SK-N-SH treated with all-trans-retinoic acid at 6 μM for 48 hours (cell line): ENCODE results near the gene SCML2.

Source experiments
- ATAC-seq: fragments of 200-7000 bp; cut with Tn5 transposase; 3 replicates; pipeline ENCODE4 v1.9.1; 2020; ENCODE audit warnings: mild to moderate bottlenecking, moderate library complexity
- CSDC2 ChIP-seq: fragments of 250-450 bp; sonication (Bioruptor Pico); IDR thresholded peaks from 2 replicates; pipeline ENCODE4 v1.5.0; 2020; ENCODE audit warnings: mild to moderate bottlenecking, moderate library complexity
- ESRRG ChIP-seq: fragments of 250-450 bp; sonication (Bioruptor Pico); IDR thresholded peaks from 2 replicates; pipeline ENCODE4 v1.6.1; 2021; ENCODE audit warnings: mild to moderate bottlenecking
- GLIS3 ChIP-seq: fragments of 250-450 bp; sonication (Bioruptor Pico); IDR thresholded peaks from 2 replicates; pipeline ENCODE4 v1.5.0; 2020; ENCODE audit warnings: mild to moderate bottlenecking, moderate library complexity
- ISL1 ChIP-seq: fragments of 250-450 bp; sonication (Bioruptor Pico); IDR thresholded peaks from 2 replicates; pipeline ENCODE4 v2.1.2; 2022; ENCODE audit warnings: mild to moderate bottlenecking, moderate library complexity
- OSR1 ChIP-seq: fragments of 250-450 bp; sonication (Bioruptor Pico); IDR thresholded peaks from 2 replicates; pipeline ENCODE4 v1.8.0; 2022; ENCODE audit warnings: moderate library complexity, mild to moderate bottlenecking, inconsistent platforms
- POU6F1 ChIP-seq: fragments of 250-450 bp; sonication (Bioruptor Pico); IDR thresholded peaks from 2 replicates; pipeline ENCODE4 v1.8.0; 2021; ENCODE audit warnings: low read depth, mild to moderate bottlenecking, moderate library complexity, borderline replicate concordance
- PPARA ChIP-seq: fragments of 250-450 bp; sonication (Bioruptor Pico); IDR thresholded peaks from 2 replicates; pipeline ENCODE4 v1.5.0; 2020; ENCODE audit warnings: mild to moderate bottlenecking, borderline replicate concordance
- RARB ChIP-seq: fragments of 250-450 bp; sonication (Bioruptor Pico); IDR thresholded peaks from 2 replicates; pipeline ENCODE4 v1.8.0; 2021; ENCODE audit warnings: mild to moderate bottlenecking, moderate library complexity
- SNAI2 ChIP-seq: fragments of 250-450 bp; sonication (Bioruptor Pico); IDR thresholded peaks from 2 replicates; pipeline ENCODE4 v1.5.0; 2020; ENCODE audit warnings: mild to moderate bottlenecking, moderate library complexity
- TCF4 ChIP-seq: fragments of 250-450 bp; sonication (Bioruptor Pico); IDR thresholded peaks from 2 replicates; pipeline ENCODE4 v1.8.0; 2021; ENCODE audit warnings: mild to moderate bottlenecking, moderate library complexity, borderline replicate concordance
- TOX ChIP-seq: fragments of 250-450 bp; sonication (Bioruptor Pico); IDR thresholded peaks from 2 replicates; pipeline ENCODE4 v1.8.0; 2021; ENCODE audit warnings: mild to moderate bottlenecking, moderate library complexity, borderline replicate concordance
- TSHZ2 ChIP-seq: fragments of 250-450 bp; sonication (Bioruptor Pico); IDR thresholded peaks from 2 replicates; pipeline ENCODE4 v1.5.0; 2020; ENCODE audit warnings: mild to moderate bottlenecking, moderate library complexity
- ZC3H10 ChIP-seq: fragments of 250-450 bp; sonication (Bioruptor Pico); IDR thresholded peaks from 2 replicates; pipeline ENCODE4 v1.5.1; 2021; ENCODE audit warnings: mild to moderate bottlenecking, moderate library complexity
- ZFP3 ChIP-seq: fragments of 250-450 bp; sonication (Bioruptor Pico); IDR thresholded peaks from 2 replicates; pipeline ENCODE4 v1.5.0; 2020; ENCODE audit warnings: mild to moderate bottlenecking, moderate library complexity
- ZFP30 ChIP-seq: fragments of 450-650 bp; formaldehyde crosslinking; IDR thresholded peaks from 2 replicates; pipeline ENCODE4 v1.5.0; 2022; ENCODE audit warnings: mild to moderate bottlenecking, moderate library complexity
- ZNF565 ChIP-seq: fragments of 450-650 bp; formaldehyde crosslinking; conservative IDR thresholded peaks from 2 replicates; pipeline ENCODE4 v1.5.0; 2020; ENCODE audit warnings: low read depth, mild to moderate bottlenecking, moderate library complexity
- ZNF70 ChIP-seq: fragments of 450-650 bp; formaldehyde crosslinking; IDR thresholded peaks from 2 replicates; pipeline ENCODE4 v1.5.0; 2020; ENCODE audit warnings: mild to moderate bottlenecking, moderate library complexity
- TF ChIP-seq, protein P1 (sequence below): fragments of 250-450 bp; sonication (Bioruptor Pico); IDR thresholded peaks from 2 replicates; pipeline ENCODE4 v1.5.1; 2020; ENCODE audit warnings: low read depth, mild to moderate bottlenecking, moderate library complexity
- TF ChIP-seq, protein P2 (sequence below): fragments of 250-450 bp; sonication (Bioruptor Pico); IDR thresholded peaks from 2 replicates; pipeline ENCODE4 v1.8.0; 2020; ENCODE audit warnings: mild to moderate bottlenecking, moderate library complexity, borderline replicate concordance

The SCML2 gene

DNA sequence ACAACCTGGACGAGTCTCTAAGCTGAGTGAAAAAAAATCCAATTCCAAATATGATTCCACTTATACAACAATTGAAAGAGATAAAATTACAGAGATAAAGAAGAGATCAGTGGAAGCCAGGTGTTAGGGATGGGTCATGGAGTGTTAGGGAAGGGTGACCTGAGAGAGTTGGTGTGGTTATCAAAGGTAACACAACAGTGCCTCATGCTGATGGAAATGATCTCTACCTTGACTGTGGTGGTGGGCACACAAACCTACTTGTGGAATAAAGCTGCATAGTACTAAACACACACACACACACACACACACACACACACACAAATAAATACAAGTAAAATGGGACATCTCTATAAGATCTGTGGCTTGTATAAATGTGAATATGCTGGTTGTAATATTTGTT lies 159.8 kb downstream of the SCML2 start:
- no peak for ATAC-seq
- TF ChIP-seq RARB (CRISPR knock-in tag), result no peak
- no peak for TF ChIP-seq TOX
- TF ChIP-seq ZFP30 (CRISPR knock-in tag), result no peak
- no peak for TF ChIP-seq ZC3H10 (CRISPR knock-in tag)
- TF ChIP-seq, protein P1, sequence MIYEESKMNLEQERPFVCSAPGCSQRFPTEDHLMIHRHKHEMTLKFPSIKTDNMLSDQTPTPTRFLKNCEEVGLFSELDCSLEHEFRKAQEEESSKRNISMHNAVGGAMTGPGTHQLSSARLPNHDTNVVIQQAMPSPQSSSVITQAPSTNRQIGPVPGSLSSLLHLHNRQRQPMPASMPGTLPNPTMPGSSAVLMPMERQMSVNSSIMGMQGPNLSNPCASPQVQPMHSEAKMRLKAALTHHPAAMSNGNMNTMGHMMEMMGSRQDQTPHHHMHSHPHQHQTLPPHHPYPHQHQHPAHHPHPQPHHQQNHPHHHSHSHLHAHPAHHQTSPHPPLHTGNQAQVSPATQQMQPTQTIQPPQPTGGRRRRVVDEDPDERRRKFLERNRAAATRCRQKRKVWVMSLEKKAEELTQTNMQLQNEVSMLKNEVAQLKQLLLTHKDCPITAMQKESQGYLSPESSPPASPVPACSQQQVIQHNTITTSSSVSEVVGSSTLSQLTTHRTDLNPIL (CRISPR knock-in tag), result no peak
- TF ChIP-seq ZNF70 (CRISPR knock-in tag), result no peak
- TF ChIP-seq ISL1 (CRISPR knock-in tag), result no peak
- TF ChIP-seq ESRRG (CRISPR knock-in tag), result no peak
- no peak for TF ChIP-seq CSDC2 (CRISPR knock-in tag)
- no peak for TF ChIP-seq OSR1 (CRISPR knock-in tag)
- no peak for TF ChIP-seq GLIS3
- no peak for TF ChIP-seq TCF4 (CRISPR knock-in tag)
- TF ChIP-seq SNAI2 (CRISPR knock-in tag), result no peak
- no peak for TF ChIP-seq TSHZ2 (CRISPR knock-in tag)
- TF ChIP-seq ZFP3, result no peak
- TF ChIP-seq, protein P2, sequence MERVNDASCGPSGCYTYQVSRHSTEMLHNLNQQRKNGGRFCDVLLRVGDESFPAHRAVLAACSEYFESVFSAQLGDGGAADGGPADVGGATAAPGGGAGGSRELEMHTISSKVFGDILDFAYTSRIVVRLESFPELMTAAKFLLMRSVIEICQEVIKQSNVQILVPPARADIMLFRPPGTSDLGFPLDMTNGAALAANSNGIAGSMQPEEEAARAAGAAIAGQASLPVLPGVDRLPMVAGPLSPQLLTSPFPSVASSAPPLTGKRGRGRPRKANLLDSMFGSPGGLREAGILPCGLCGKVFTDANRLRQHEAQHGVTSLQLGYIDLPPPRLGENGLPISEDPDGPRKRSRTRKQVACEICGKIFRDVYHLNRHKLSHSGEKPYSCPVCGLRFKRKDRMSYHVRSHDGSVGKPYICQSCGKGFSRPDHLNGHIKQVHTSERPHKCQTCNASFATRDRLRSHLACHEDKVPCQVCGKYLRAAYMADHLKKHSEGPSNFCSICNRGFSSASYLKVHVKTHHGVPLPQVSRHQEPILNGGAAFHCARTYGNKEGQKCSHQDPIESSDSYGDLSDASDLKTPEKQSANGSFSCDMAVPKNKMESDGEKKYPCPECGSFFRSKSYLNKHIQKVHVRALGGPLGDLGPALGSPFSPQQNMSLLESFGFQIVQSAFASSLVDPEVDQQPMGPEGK (CRISPR knock-in tag), result no peak
- no peak for TF ChIP-seq ZNF565
- TF ChIP-seq POU6F1, result no peak
- no peak for TF ChIP-seq PPARA (CRISPR knock-in tag)
